K562 (cell line): Measurements from ENCODE around the gene CD1D. TPM values are rescaled to one million over a fixed set of nuclear protein-coding genes. Genes with fewer than 3 reads are reported as not detected.
A peak's percentile ranks its signal among the peaks of the same experiment; 100 is the strongest.

Experiments used
- ATAC-seq: fragments of 200-7000 bp; cut with Tn5 transposase; 3 replicates; pipeline ENCODE4 v1.9.1; 2020; ENCODE audit warnings: moderate library complexity
- BruUV-seq: library from RNA; stranded (reverse); fragments of 400-500 nt; replicated peaks from 2 replicates; lab custom pipeline; 2021; lab: Mats Ljungman, UMichigan
- CTCF ChIA-PET: fragments of 300-600 bp; formaldehyde crosslinking; extraction: SDS; loops from one replicate; lab custom pipeline; 2021; ENCODE audit warnings: low intra/inter-chr PET ratio; lab: Yijun Ruan, JAX
- POLR2A ChIA-PET: fragments of 300-600, 350-650 bp; sonication (Branson Sonifier 250); formaldehyde crosslinking; extraction: SDS; loops from one replicate; lab custom pipeline; 2021; ENCODE audit warnings: antibody characterized with exemption, inconsistent platforms; lab: Yijun Ruan, JAX
- DNase-seq, 4 experiments: peaks; one replicate each; pipeline versions ENCODE4 v3.0.0 to v3.0.0-alpha.2; 2011 to 2018; ENCODE audit warnings: low spot score in 3 of 4, mixed read lengths in 3 of 4; ENCODE audit errors: extremely low read depth in 1 of 4
- FAIRE-seq: peaks from 2 replicates; lab custom pipeline; 2011; peaks lifted over from hg19 to GRCh38; lab: Jason Lieb, UNC
- H2AFZ ChIP-seq: 2 replicates; pipeline ENCODE4 v1.6.0; 2011; ENCODE audit warnings: low read depth, low read length, control low read depth, inconsistent platforms
- H3K27ac ChIP-seq: fragments of 200-600 bp; 3 replicates; pipeline ENCODE4 v1.8.0; 2011; ENCODE audit warnings: low read depth, mild to moderate bottlenecking, control low read depth, inconsistent platforms, low read length, moderate library complexity, mixed read lengths; ENCODE audit errors: extremely low read depth
- H3K27me3 ChIP-seq, 2 experiments: fragments of 300-600 bp in 1 of 2; 2 replicates in 1 of 2; 3 replicates in 1 of 2; pipeline versions ENCODE4 v1.6.0 to v1.8.0; 2011; ENCODE audit warnings: inconsistent platforms in 2 of 2, low read length in 2 of 2, mild to moderate bottlenecking in 1 of 2, mixed read lengths in 1 of 2, moderate library complexity in 1 of 2; ENCODE audit not compliant: control insufficient read depth in 2 of 2, insufficient read depth in 2 of 2
- H3K36me3 ChIP-seq: fragments of 300-600 bp; 3 replicates; pipeline ENCODE4 v1.8.0; 2011; ENCODE audit warnings: mild to moderate bottlenecking, low read length, inconsistent platforms; ENCODE audit not compliant: control insufficient read depth, insufficient read depth
- H3K4me1 ChIP-seq, 2 experiments: fragments of 200-600 bp in 1 of 2; replicated peaks in 1 of 2; 2 replicates in 1 of 2; 3 replicates in 1 of 2; pipeline versions ENCODE4 v1.5.1 to v1.8.0; 2011; ENCODE audit warnings: inconsistent platforms in 2 of 2, low read length in 2 of 2, mild to moderate bottlenecking in 1 of 2, mixed read lengths in 1 of 2, moderate library complexity in 1 of 2; ENCODE audit not compliant: control insufficient read depth in 2 of 2, insufficient read depth in 2 of 2
- H3K4me2 ChIP-seq: 2 replicates; pipeline ENCODE4 v1.6.1; 2011; ENCODE audit warnings: low read length, control low read depth, inconsistent platforms, mixed read lengths; ENCODE audit not compliant: insufficient read depth
- H3K4me3 ChIP-seq: fragments of 200-600 bp; sonication (generic), shearing (Covaris generic); 2 replicates; pipeline ENCODE4 v1.5.1; 2016; ENCODE audit warnings: control low read depth, inconsistent platforms
- H3K79me2 ChIP-seq: fragments of 200-600 bp; 3 replicates; pipeline ENCODE4 v1.8.0; 2011; ENCODE audit warnings: low read length, inconsistent platforms; ENCODE audit not compliant: control insufficient read depth, insufficient read depth
- H3K9ac ChIP-seq, 2 experiments: 2 replicates each; pipeline versions ENCODE4 v1.6.0 to v1.6.1; 2011; ENCODE audit warnings: low read depth in 2 of 2, low read length in 2 of 2, control low read depth in 1 of 2, inconsistent platforms in 1 of 2, mild to moderate bottlenecking in 1 of 2, mixed read lengths in 1 of 2; ENCODE audit not compliant: insufficient read depth in 1 of 2
- H3K9me1 ChIP-seq: one replicate; pipeline ENCODE4 v1.6.0; 2011; ENCODE audit warnings: inconsistent platforms, mild to moderate bottlenecking, low read length, moderate library complexity; ENCODE audit not compliant: control insufficient read depth, insufficient read depth
- H3K9me3 ChIP-seq: replicated peaks from 2 replicates; pipeline ENCODE4 v1.5.1; 2011; ENCODE audit warnings: low read depth, low read length, inconsistent platforms; ENCODE audit not compliant: control insufficient read depth, insufficient read depth
- H4K20me1 ChIP-seq: replicated peaks from 2 replicates; pipeline ENCODE4 v1.6.1; 2011; ENCODE audit warnings: low read length, inconsistent platforms, mixed read lengths; ENCODE audit not compliant: control insufficient read depth, insufficient read depth
- NR2C1 ChIP-seq, 2 experiments: fragments of 450-650 bp; IDR thresholded peaks; 2 replicates each; pipeline ENCODE4 v1.6.1; 2017; ENCODE audit warnings: mild to moderate bottlenecking in 2 of 2, antibody characterized with exemption in 1 of 2, inconsistent platforms in 1 of 2, missing compliant biosample characterization in 1 of 2, missing genetic modification characterization in 1 of 2
- PHB2 ChIP-seq: fragments of 450-650 bp; IDR thresholded peaks from 2 replicates; pipeline ENCODE4 v1.6.1; 2017; ENCODE audit warnings: low read depth
- RCOR1 ChIP-seq, 2 experiments: IDR thresholded peaks; 2 replicates each; pipeline ENCODE4 v1.6.1; 2012; ENCODE audit warnings: low read depth in 2 of 2, low read length in 2 of 2, borderline replicate concordance in 1 of 2, improper control_type of control experiment in 1 of 2
- WGBS: fragments of 100-300 bp; shearing (Covaris generic); methylation state at CpG from one replicate; pipeline ENCODE4 v1.1.6; 2016; ENCODE audit warnings: low coverage, mixed read lengths; ENCODE audit not compliant: insufficient coverage; ENCODE audit errors: missing lambda C conversion rate; 5-methylcytosine and 5-hydroxymethylcytosine counted together
- in situ Hi-C: fragments of 300-500 bp; cut with MboI; formaldehyde crosslinking; loops from 4 replicates; pipeline ENCODE4 v1.15.0; 2018; ENCODE audit warnings: inconsistent platforms, mixed read lengths
- intact Hi-C: fragments of 100-400 bp; cut with micrococcal nuclease; formaldehyde crosslinking; loops from 2 replicates; pipeline ENCODE4 v1.14.2; 2022
- polyA plus RNA-seq, 8 experiments: library from polyadenylated mRNA; depleted of rRNA in 4 of 8; stranded (reverse) in 5 of 8; unstranded in 3 of 8; fragments of >200 nt; fragmentation: Nextera tagmentation in 2 of 8; fragmentation: Illumina TruSeq in 1 of 8; extraction: Ambion mirVana in 2 of 8; extraction: Trizol in 1 of 8; gene quantifications; 2 replicates each; pipeline versions ENCODE4 v1.2.1 to v1.2.3, GENCODE V29; 2011 to 2014; ENCODE audit warnings: inconsistent platforms in 1 of 8, missing spikeins in 1 of 8
- total RNA-seq, 7 experiments: library from RNA; depleted of rRNA in 6 of 7; stranded (reverse); fragments of >200 nt in 6 of 7; fragmentation: Illumina TruSeq in 2 of 7; extraction: Trizol in 2 of 7; gene quantifications; 2 replicates each; pipeline versions ENCODE4 v1.2.1 to v1.2.3, GENCODE V29; 2011 to 2021; ENCODE audit warnings: low replicate concordance in 1 of 7
- TF ChIP-seq, protein P1 (sequence below): sonication (generic); formaldehyde crosslinking; IDR thresholded peaks from 2 replicates; pipeline ENCODE4 v1.5.0; 2020; ENCODE audit warnings: missing genetic modification reagents
- TF ChIP-seq, protein P2 (sequence below): fragments of 450-650 bp; formaldehyde crosslinking; IDR thresholded peaks from 2 replicates; pipeline ENCODE4 v1.4.0; 2020; ENCODE audit warnings: mild to moderate bottlenecking, mixed read lengths

Gene CD1D
- total and polyA plus RNA-seq, 9 of the 15 experiments (the other 6 are each of a cell fraction or from before 2014, with no cell fraction given), result 0.03 TPM; not detected in 8

DNA sequence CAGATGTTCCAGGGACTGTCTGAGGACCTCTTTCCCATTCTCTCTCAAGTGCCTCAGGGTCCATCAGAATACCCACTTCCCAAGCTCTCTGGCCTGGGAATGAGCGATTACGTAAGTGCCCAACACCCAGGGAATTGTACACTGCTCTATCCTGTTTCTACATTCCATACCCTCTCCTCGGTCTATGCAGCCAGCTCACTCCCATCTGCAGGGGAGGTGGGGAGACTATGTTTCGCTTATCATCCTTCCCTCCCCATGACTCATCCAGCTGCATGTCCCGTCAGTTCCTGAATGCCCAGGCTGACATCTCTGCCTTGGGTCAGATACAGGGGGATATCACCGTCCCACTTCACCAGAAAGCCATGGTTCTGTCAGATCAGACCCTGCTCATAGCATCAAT is 34.5 kb upstream of the CD1D start (continued):
- no peak for TF ChIP-seq NR2C1 (IDR thresholded peaks at IDR 0.05)
- peak; percentile 9; the same call in 1 of the 2 replicates for TF ChIP-seq NR2C1 (tag; IDR thresholded peaks at IDR 0.05)
- 0 out of 4 replicates have a peak, but pooled peaks of 1 of the 2 experiments have one; percentile 41 for TF ChIP-seq RCOR1 (IDR thresholded peaks at IDR 0.05; ENCODE audit: borderline replicate concordance in 1 of 2, low read depth in 2 of 2, low read length in 2 of 2)

DNA sequence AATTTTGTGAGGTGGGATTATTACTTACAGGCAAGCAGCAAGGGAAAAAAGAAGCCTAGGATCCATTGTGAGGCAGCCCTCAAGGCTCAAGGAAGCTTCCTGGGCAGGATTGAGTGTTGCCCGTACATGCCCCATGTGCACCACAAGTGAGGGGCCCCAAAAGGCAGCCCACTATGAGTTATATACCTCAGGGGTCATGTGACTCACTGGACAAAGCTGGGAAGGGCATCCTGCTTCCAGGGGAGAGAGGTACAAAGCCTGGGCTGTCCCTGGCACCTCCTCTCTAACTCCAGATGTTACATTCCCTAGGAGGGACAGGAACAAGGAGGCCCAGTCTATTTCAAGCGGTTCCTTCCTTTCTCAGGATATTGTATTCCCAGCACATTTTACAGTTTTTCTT is 34.0 kb upstream of the CD1D start:
- Histone ChIP-seq H4K20me1 (no peaks in the 10 kb centered on the region), H3K36me3 (no peaks in the 10 kb centered on the region), H3K9ac (no peak overlapping the region; a peak in 1 of 4 replicates), H3K9me3 (no peaks in the 10 kb centered on the region), H3K79me2 (no peaks in the 10 kb centered on the region), H3K9me1 (peaks cover 3% of the 10 kb centered on the region), H3K4me2 (peak overlapping the region; percentile 60), H3K4me3 (no peak overlapping the region), H3K4me1 (peaks cover 11 to 17% of the 10 kb centered on the region in 2 experiments; a peak in 4 of 5 replicates), H2AFZ (peak overlapping the region; percentile 48; the same call in 1 of the 2 replicates), H3K27ac (peak overlapping the region; percentile 51; the same call in 1 of the 3 replicates), H3K27me3 (no peaks in the 10 kb centered on the region)
- FAIRE-seq (no peak), DNase-seq (no peak), ATAC-seq (no peak)
- ChIA-PET CTCF (no interaction called here), POLR2A (no interaction called here)
- intact Hi-C loops, result no loop called here
- WGBS, result 11% methylated on average over 2 of the region's 2 CpGs
- BruUV-seq, result no TSS peak
- in situ Hi-C loops, result no loop called here
- TF ChIP-seq PHB2, result no peak
- TF ChIP-seq, protein P1, sequence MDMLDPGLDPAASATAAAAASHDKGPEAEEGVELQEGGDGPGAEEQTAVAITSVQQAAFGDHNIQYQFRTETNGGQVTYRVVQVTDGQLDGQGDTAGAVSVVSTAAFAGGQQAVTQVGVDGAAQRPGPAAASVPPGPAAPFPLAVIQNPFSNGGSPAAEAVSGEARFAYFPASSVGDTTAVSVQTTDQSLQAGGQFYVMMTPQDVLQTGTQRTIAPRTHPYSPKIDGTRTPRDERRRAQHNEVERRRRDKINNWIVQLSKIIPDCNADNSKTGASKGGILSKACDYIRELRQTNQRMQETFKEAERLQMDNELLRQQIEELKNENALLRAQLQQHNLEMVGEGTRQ (CRISPR knock-in tag), result peak; percentile 17; the same call in 1 of the 2 replicates
- TF ChIP-seq, protein P2, sequence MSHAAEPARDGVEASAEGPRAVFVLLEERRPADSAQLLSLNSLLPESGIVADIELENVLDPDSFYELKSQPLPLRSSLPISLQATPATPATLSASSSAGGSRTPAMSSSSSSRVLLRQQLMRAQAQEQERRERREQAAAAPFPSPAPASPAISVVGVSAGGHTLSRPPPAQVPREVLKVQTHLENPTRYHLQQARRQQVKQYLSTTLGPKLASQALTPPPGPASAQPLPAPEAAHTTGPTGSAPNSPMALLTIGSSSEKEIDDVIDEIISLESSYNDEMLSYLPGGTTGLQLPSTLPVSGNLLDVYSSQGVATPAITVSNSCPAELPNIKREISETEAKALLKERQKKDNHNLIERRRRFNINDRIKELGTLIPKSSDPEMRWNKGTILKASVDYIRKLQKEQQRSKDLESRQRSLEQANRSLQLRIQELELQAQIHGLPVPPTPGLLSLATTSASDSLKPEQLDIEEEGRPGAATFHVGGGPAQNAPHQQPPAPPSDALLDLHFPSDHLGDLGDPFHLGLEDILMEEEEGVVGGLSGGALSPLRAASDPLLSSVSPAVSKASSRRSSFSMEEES (CRISPR knock-in tag), result peak; percentile 74
